Kidney epithelial cell (primary cell): ENCODE data around the gene SLC26A11. TPM values are rescaled to one million over a fixed set of nuclear protein-coding genes. Genes with fewer than 3 reads are reported as not detected.

Experiments used
- DNase-seq: peaks from one replicate; pipeline ENCODE4 v3.0.0-alpha.2; 2010; ENCODE audit warnings: low read depth
- H3K27me3 ChIP-seq: 2 replicates; pipeline ENCODE4 v1.6.0; 2011; ENCODE audit warnings: low read length; ENCODE audit not compliant: control insufficient read depth, insufficient read depth
- H3K36me3 ChIP-seq: 2 replicates; pipeline ENCODE4 v1.5.1; 2011; ENCODE audit warnings: low read length; ENCODE audit not compliant: control insufficient read depth, insufficient read depth
- H3K4me3 ChIP-seq: 2 replicates; pipeline ENCODE4 v1.5.1; 2011; ENCODE audit warnings: low read depth, mild to moderate bottlenecking, control low read depth, low read length
- CTCF ChIP-seq: IDR thresholded peaks from 2 replicates; pipeline ENCODE4 v1.5.1; 2011; ENCODE audit warnings: mild to moderate bottlenecking, moderate library complexity, low read length, control low read depth, inconsistent platforms; ENCODE audit not compliant: insufficient read depth, poor library complexity, severe bottlenecking
- total RNA-seq: library from RNA; depleted of rRNA; stranded (reverse); fragments of >200 nt; gene quantifications from 2 replicates; pipeline ENCODE4 v1.2.3, GENCODE V29; 2015

SLC26A11 gene
- total RNA-seq, 1 donor from 2014 or later, result 19.1 TPM

- H3K4me3 ChIP-seq, result peak overlapping the region; percentile 78
- no peak for TF ChIP-seq CTCF
- DNase-seq, result no peak
- H3K27me3 ChIP-seq, result no peaks in the 10 kb centered on the region
- peaks cover 2% of the 10 kb centered on the region for H3K36me3 ChIP-seq
Observed at GRCh38 chr17:80219763-80220053, 519 bp upstream of the SLC26A11 start.

GRCh38 chr17:80220736-80221215, 549 bp downstream of the SLC26A11 start:
- TF ChIP-seq CTCF, result no peak
- no peaks in the 10 kb centered on the region for H3K27me3 ChIP-seq

GRCh38 chr17:80221351-80222105, 1.3 kb downstream of the SLC26A11 start:
- no peak for TF ChIP-seq CTCF
- H3K36me3 ChIP-seq, result peaks cover 2% of the 10 kb centered on the region
- no peak for DNase-seq
- no peaks in the 10 kb centered on the region for H3K27me3 ChIP-seq
- peak overlapping the region; percentile 78 for H3K4me3 ChIP-seq

More at GRCh38 chr17:80220736-80221215, 549 bp downstream of the SLC26A11 start:
- DNase-seq, result no peak
- peaks cover 2% of the 10 kb centered on the region for H3K36me3 ChIP-seq
- H3K4me3 ChIP-seq, result peak overlapping the region; percentile 78

- no peaks in the 10 kb centered on the region for H3K27me3 ChIP-seq
- no peak overlapping the region for H3K4me3 ChIP-seq
- no peak for TF ChIP-seq CTCF
- H3K36me3 ChIP-seq, result peaks cover 1% of the 10 kb centered on the region
- DNase-seq, result no peak
Observed at GRCh38 chr17:80222376-80223141, 2.3 kb downstream of the SLC26A11 start.

- TF ChIP-seq CTCF, result no peak
- no peak for DNase-seq
- Histone ChIP-seq H3K27me3 (no peaks in the 10 kb centered on the region), H3K4me3 (no peak overlapping the region), H3K36me3 (no peaks in the 10 kb centered on the region)
Observed at GRCh38 chr17:80223142-80223815, 3.1 kb downstream of the SLC26A11 start.
